GM12801 (cell line): ENCODE measurements around the gene TAF1B.

Experiments
- CTCF ChIP-seq: IDR thresholded peaks from one replicate; pipeline ENCODE4 v1.5.1; 2011; ENCODE audit warnings: control low read depth; ENCODE audit not compliant: insufficient read length; ENCODE audit errors: extremely low read depth

TAF1B gene

GRCh38 chr2:9952856-9953503 is 109.7 kb downstream of the TAF1B start:
- no peak for TF ChIP-seq CTCF

GRCh38 chr2:9954136-9954535 is 110.9 kb downstream of the TAF1B start:
- TF ChIP-seq CTCF: no peak

GRCh38 chr2:9958057-9958456 is 114.8 kb downstream of the TAF1B start:
- TF ChIP-seq CTCF: no peak

- TF ChIP-seq CTCF: no peak
These were observed 116.0 kb downstream of the TAF1B start for GRCh38 chr2:9959262-9959661.

- no peak for TF ChIP-seq CTCF
These were observed 117.7 kb downstream of the TAF1B start for GRCh38 chr2:9961013-9961412.

GRCh38 chr2:9964334-9964980 is 121.2 kb downstream of the TAF1B start:
- TF ChIP-seq CTCF: no peak

GRCh38 chr2:9965119-9965822 is 122.0 kb downstream of the TAF1B start:
- TF ChIP-seq CTCF: no peak
